AML-193 (cell line): ENCODE data around the gene CFAP54.

Source experiments
- DNase-seq, 2 experiments: peaks; one replicate each; lab custom pipeline; 2025; lab: John Stamatoyannopoulos, UW

CFAP54 gene

DNA sequence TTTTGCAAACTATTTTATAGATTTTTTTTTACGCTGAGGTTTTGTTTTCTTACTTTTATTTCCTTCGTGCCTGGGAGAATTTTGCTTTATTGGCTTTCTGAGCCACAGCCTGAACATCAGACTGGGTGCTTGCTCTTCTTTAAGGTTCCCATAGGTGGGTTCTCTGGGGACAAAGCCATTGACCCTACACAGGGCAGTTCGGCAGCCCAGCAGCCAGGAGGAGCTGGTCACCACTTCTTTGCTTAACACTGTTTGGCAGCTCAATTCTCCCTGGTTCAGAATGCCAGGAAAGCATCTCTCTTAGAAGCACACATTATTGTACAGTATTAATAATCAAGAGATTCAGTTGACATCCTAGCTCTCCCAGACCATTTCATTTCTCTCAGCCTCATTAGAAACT, 276.9 kb downstream of the CFAP54 start:
- no peak for DNase-seq

DNA sequence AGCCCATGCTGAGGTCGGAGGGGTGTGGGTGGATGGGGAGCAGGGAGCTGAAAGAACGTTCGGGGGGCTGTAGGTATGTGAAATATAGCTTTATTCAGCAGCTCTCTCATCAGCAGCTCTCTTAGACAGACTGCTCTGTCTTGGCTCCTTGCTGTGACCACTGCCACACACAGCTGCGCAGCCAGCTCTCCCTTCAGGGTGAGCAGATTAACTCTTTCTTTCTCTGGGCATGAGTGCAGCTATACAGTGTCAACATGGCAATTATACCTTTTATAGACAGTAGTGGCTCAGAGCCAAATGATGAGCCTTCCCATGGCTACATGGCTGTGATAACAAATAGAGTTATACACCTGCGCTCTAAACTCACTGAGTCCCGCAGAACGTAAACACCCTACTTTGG, 280.0 kb downstream of the CFAP54 start:
- no peak for DNase-seq

DNA sequence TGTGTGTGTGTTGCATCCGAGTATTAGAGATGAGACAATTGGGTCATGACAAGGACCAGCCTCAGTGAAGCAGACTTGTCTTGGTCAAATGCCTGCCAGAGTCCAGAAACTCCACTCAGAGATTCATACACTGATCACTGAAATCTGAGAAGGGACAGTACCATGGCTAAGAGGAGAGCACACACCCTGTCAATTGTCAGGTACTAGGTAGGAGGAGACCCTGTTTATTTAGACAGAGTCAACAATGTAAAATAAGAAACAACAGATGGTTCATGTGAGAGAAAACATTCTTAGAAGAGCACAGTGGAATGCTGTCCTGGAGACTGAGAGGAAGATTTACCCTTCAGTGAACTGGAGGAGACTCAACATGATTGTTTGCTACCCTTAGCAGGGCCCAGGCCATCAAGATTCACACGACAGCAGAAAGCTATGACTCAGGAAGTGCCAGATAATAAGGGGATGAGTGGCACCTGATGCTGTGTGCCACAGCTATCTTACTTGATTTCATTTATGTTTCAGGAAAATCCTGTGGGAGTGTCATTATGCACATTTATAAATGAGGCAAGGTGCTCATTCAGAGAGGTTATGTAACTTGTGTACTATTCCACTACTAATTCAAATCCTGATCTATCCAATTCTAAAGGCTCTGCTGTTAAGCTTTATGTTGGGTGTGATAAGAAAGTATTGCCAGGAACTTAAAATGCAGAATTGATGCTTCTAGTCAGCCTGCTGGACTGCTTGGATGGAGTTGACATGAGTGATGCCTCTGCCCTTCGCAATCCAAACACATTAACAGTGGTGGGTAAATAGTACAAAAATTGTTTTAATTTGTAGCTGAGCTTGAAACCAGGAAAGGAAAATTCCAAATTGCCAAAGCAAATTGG, 281.1 kb downstream of the CFAP54 start:
- DNase-seq: no peak

DNA sequence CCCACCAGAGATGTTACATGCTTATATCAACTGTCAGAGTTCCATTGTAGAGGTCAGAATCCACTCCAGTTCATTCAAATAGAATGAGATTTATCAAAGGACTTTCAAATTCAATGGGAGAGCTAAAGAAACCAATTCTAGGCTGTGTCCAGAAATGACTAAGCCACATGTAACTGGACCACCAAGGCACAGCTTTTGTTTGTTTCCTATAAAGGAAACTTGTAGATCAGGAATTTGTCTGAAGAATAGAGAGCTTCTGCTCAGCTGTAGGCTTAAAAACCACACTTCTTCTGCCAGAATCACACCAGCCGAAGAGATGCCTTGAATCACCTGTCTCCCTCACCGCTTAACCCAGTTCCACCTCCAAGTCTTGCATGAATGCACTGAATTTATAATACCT, 283.7 kb downstream of the CFAP54 start:
- DNase-seq: no peak

DNA sequence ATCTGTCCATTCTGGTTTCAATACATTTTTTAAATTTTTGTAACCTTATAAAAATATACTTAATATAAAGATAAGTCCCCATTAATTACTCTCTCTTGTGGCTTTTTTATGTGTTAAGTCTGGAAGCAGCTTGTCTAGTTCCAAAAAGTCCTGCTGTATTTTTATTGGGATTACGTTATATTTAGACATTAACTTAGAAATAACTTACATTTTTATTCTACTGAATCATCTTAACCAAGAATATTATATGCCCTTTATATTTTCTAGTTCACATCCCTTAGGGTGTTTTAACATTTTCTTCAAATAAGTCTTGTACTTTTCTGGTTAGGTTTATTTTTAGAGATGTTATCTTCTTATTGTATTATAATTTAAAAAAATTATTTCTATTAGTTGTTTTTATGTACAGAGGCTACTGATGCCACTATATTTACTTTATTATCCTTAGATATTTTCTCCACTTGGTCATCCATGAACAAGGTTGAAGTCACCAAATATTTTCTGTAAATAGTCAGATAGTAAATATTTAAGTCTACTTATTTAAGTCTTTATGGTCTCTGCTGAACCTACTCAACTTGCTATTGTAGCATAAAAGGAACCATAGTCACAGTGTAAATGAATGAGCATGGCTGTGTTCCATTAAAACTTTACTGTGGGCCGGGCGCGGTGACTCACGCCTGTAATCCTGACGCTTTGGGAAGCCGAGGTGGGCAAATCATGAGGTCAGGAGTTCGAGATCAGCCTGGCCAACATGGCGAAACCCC, 285.3 kb downstream of the CFAP54 start:
- no peak for DNase-seq

DNA sequence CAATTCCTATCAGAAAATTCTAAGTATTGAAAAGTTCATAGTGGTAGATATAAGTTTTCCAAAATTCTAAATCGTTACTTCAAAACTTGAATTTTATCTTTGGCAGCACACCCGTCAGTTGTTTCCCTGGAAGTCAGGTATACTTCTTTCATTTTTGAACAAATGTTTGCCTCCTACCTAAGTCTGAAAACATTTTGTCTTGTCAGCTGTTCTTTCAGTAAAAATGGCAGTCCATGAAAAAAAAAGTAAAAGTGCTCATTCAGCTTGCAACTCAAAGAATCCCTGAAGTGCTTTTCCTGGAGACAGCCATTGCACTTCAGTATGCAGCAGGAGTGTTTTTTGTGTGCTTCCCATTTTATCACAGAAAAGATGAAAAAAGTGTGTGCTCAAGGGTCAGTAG, 287.5 kb downstream of the CFAP54 start:
- DNase-seq: no peak

DNA sequence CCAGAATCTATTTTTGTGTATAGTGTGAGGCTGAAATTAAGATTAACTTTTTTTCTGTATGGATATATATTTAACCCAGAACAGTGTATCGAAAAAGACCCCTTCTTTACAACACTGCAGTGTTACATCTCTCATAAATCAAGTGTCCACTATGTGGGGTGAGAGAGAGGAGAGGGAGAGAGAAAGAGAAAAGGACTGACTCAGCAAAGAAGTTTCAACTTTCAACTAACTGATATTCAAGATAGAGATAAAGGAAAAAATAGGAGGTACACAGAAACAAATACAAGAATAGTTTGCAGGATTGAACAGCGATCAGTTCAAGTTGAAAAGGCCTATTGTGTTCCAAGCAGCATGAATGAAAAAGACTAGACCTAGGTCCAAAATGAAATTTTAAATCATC, 291.0 kb downstream of the CFAP54 start:
- no peak for DNase-seq

DNA sequence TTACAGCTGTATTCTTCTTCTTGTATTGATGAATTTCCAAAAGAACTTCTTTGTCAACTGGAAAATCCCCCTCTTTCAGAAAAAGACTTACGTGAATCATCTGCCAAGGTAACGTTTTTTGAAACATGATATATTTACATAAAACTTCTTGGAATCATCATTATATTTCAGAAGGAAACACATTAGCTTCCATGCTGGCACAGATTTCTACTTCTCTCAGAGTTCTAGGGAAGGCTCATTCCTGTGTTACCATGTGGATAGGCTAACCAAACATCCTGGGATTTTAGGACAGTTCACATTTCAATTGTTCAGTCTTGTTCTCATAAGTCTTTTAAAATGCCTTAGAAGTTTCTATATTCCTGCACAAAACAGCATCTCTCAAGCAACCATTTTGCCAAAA, 297.4 kb downstream of the CFAP54 start:
- DNase-seq: no peak

DNA sequence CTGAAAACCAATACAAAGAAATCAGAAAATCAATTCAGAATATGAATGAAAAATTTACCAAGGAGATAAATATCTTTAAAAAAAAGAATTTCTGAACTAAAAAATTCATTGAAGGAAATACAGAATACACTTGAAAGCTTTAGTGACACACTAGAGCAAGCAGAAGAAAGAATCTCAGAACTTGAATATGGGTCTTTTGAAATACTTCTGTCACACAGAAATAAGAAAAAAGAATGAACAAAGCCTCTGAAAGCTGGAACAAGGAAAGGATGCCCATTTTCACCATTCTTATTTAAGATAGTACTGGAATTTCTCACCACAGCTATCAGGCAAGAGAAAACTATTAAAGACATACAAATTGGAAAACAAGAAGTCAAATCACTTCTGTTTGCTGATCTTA, 314.6 kb downstream of the CFAP54 start:
- no peak for DNase-seq

DNA sequence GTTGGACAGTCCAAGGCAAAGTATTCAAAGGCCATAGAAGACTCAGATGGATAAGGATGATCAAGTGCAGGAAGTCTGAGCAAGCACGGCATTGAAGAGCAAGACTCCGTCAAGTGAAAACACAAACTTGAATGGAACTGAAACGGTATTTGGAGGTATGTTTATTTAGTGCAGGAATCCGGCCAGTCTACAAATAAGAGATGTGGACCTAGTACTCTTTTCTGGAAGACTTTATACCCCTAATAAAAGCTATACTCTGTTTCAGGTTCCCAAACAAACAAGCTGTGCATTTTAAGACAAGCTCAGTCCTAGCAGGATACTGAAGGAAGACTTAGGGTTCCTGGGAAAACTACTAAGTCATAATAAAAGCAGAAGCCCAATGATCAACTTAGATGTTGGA, 316.9 kb downstream of the CFAP54 start:
- DNase-seq: no peak

DNA sequence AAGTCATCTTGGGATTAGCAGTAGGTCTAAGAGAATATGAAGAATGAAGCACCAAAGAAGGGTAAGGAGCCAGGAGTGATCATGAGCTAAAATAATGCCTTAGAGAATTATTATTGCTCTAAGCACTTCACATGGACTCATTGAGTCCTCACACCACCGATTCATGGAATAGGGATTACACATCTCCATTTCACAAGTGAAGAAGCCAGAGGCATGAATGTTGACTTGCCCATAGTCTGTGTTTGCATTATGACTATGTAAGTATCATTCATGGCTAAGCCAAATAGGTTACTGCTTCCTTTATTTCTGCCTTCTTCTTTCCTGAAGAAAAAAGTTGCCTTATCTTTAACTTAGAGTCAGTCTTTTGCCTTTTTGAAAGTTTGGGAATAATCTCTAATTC, 318.4 kb downstream of the CFAP54 start:
- no peak for DNase-seq

DNA sequence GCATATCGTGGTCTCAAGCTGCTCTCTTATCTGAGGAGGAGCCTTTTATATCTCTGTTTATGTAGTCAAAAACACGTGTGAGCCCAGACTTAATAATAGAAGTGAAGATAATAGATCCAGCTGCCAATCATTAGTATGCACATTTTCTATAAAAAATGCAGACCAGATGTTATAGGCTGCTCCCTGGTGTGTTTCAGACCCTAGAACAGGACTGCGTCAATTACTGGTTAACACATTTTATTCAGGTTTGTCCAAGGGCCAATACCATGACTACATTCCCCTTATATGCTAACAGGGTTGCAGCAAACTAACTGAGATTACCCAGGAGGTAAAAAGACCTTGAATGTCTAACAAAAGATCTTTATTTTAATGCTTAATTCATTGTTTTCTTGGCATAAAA, 319.2 kb downstream of the CFAP54 start:
- DNase-seq: no peak

DNA sequence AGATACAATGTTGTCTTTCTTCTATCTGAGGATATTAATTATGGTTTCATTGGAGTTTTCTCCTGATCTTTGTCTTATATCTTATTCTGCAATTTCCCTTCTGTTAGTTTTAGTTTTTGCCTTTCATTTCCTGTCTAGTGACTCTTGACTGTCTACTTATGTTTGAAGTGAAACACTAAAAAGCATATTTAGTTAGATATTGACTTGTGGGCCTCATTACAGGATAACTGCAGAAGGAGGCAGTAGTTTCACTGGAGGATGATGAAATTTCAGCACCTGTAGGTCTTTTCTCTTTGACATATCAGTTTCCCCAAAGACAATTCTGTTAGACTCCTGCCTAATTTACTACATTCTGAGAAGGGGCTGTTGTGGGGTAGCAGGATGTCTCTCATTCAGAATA, 320.1 kb downstream of the CFAP54 start:
- DNase-seq: no peak

DNA sequence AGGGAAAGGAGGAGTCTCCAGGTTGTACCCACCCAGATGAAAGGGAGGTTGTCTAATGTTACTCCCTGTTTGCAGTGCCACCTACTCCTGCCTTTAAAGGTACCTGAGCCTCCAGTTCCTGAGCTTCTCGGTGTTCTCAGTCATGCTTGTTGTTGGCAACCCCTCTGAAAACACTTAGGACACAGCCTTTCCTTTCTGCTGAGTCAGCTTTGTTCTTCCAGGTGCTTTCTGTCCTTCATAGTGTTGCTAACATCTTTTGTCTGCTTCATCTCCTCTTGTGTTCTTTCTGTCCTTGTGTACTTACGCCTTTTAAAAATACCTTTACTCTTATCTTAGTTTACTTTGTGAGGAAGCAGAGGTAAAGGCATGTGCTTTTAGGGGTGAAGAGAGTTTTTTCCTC, 320.7 kb downstream of the CFAP54 start:
- no peak for DNase-seq

DNA sequence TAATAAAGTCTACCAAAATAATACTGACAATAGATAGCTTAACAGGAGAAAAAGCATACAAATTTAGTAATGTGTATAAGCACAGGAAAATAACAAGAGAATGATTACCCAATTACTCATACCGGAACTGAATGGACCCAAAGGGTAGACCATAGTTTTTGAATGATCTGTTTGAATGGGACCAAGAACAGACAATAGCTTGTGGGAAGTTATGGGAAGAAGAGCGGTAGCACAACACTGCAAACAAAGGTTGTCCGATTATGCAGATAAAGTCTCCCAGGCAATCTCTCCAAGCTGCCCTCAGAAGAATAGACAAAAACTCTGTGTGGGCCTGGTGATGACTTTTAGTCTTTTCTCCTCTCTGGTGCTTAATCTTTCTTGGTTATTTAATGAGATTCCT, 321.1 kb downstream of the CFAP54 start:
- no peak for DNase-seq

DNA sequence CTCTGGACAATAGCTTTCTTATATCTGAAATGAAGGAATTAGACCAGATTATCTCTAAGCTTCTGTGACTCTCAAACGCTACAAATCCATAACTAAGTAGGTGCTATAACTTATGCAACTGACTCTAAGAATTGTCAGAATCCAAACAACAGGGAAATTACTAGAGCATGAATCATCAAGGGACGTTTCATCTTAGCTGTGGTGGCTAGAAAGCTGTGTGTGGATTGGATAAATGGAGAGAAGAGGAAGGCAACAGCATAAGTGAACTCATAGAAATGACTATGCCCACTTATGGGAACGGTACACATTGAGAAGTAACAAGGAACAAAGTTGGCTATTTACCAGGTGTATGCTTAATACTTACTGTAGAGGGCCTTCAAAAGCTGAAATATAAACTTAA, 321.7 kb downstream of the CFAP54 start:
- no peak for DNase-seq

DNA sequence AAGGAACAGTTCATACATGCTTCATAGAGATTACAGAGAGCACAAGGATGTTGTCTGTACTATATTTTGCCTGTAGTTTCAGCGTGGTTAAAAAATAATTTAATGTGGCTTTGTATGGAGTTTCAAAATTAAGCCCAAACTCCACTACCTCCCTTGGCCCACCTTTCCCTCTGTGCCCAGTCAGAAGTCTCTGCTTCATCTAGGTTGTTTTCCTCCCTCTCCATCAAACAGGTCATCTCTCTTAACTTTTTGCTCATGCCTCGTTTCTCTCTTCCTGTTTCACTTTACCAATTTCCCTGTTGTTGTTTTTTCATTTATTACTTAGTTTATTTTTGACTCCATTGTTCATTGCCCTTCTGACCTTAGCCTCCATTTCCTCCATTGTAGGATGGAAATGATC, 322.8 kb downstream of the CFAP54 start:
- no peak for DNase-seq

DNA sequence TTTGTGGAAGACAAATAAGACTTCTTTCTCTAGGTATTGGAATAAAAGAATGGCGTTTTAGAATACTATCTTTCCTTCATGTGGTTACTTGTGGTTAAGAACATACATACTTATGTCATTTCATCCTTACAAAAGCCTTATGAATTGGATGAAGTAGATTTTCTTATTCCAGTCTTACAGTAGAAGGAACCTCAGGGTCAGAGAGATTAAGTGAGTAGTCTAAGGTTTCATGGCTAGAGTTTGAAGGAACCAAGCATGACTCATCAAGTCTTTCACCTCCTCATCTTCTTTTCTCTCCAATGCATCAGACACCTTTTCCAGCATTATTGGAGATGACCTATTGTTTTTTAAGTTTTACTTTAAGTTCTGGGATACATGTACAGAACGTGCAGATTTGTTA, 324.8 kb downstream of the CFAP54 start:
- DNase-seq: no peak

DNA sequence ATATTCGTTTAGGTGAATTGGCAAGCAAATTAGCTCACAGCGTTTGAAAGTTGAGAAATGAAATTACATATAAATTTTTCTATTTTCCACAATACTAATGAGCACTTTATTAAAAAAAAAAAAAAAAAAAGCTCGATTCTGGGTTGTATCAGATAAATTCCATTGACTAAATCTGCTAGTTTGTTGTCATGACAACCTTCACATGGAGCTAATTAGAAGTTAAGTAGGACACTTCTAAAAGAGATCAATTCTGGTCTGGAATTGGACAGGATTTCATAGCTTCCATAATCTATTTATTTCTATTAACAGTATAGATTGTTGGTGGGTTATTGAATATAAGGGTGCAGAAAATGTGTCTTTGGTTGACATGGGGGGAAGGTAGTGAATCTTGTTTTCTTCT, 332.2 kb downstream of the CFAP54 start:
- no peak for DNase-seq

DNA sequence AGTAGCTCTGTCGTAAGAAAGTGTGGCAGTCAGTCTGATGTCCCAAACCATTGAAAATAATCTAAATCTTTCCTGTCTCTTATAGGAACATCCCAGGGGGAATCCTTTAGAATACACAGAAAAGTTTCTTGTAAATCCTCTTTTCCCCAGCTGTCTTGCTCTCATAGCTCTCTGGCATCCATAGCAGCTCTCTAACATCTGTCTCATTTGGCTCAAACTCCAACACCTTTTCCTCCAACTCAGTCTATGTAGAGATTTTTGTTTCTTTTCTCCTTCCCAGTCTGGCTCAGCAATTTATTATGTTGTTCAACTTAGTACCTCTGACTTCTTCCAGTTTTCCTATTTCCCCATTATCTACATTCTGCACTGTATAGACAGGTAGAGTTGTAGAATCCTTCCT, 333.3 kb downstream of the CFAP54 start:
- no peak for DNase-seq

DNA sequence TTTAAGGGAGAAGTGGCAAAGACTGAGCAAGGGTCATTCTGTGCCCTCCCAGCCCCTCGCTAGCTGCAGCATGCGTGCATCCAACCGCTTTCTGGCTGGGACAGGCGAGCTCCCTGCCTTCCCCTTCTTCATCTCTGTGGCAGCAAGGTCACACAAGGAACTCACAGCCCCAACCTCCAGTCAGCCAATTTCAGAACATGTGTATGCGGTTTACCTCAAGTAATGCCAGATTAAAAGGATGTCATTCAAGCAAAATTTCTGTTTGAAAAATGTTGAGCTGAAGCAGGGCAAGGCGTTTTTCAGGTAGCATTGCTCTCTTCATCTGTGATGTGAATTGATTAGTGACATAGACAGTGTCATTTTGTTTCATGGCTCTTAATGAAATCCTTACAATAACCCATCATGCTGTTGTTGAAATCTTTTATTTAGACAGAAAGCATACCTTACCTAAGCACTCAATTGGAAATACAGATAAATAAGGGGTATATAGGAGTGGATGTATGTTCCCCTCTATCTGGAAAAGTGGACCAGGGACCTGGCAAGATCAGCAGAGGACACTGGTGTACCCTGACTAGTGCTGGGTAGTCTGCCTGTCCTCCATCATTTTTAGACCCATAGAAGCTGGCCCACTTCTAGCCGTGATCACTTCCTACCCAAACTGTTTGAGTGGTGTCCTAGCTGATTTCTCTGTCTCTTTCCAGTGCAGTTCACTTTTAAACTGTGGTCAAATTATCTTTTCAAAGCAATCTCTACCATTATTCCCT, 334.9 kb downstream of the CFAP54 start:
- DNase-seq: no peak

DNA sequence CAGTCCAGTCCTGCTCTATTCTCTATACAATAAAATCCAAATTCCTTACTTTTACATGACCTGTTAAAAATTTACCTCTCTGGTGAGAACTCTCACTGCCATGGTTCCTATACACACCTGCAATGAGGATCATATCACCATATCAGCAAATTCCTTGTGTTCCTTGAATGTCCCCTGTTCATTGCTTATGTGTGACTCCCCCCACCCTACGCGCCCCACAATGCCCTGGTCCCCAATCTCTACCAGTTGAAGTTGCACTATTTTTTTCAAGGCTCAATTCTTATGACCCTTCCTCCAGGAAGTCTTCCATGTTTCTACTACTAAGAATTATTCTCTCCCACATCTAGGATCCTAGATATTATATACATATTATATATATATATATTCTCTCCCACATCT, 335.5 kb downstream of the CFAP54 start:
- no peak for DNase-seq
